DLD1 (cell line): Measurements from ENCODE around the gene FAM107A.

Source experiments
- in situ Hi-C: cut with HindIII; loops from 2 replicates; pipeline ENCODE4 v1.10.0; 2017; ENCODE audit warnings: low sequenced_read_pairs

The FAM107A gene

GRCh38 chr3:58594117-58594516 is 16.9 kb upstream of the FAM107A start:
- in situ Hi-C loops = no loop called here

- in situ Hi-C loops = no loop called here
Measured at GRCh38 chr3:58591517-58592510, 14.6 kb upstream of the FAM107A start.

GRCh38 chr3:58588030-58588614 is 10.9 kb upstream of the FAM107A start:
- in situ Hi-C loops = no loop called here

- in situ Hi-C loops = no loop called here
Measured at GRCh38 chr3:58586776-58587192, 9.6 kb upstream of the FAM107A start.

GRCh38 chr3:58585994-58586393 is 8.8 kb upstream of the FAM107A start:
- in situ Hi-C loops = no loop called here

- in situ Hi-C loops = no loop called here
Measured at GRCh38 chr3:58585005-58585786, 8.0 kb upstream of the FAM107A start.

DNA sequence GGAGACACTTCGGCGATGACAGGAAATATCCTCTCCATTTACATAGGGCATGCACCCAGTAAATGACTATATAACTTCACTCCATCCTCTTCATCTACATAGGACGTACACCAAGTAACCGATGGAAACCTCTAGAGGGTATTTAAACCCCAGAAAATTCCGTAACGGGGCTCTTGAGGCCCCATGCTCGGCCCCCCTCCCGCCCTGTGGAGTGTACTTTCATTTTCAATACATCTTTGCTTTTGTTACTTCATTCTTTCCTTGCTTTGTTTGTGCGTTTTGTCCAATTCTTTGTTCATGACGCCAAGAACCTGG is 7.5 kb upstream of the FAM107A start:
- in situ Hi-C loops = no loop called here

DNA sequence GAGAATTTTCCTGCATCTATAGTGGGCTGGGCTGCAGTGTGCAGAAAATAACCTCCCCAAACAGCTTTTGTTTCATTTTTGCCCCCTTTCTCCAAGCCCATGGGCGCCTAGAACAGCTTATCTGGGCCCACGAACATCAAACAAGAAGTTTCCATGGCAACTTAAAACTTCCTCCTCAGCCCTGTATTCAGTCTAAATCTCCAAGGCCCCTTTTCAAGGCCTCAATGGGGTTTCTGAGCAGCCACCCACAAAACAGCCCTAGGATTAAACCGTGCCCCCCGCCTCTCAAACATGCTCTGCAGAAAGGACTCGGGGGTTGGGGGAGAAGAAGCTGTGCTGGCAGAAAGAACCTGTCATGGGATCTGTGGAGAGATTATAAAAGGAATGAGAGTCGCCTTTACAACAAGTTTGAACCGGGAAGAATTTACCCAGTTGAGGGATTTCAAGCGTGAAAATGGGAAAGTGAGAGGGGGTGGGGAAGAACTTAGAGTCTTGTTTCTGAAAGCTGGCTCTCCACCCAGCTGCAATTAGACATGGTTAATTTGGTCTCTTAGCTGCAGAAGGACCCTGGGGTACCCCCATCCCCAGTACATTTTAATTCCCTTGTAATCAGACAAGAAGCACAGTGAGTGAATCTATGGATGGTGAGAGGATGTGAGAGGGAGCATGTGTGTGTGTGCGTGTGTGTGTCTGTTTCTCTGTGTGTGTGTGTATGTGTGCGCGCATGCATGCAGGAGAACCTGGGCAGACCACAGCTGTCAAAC is 4.3 kb upstream of the FAM107A start:
- in situ Hi-C loops = no loop called here

- in situ Hi-C loops = no loop called here
Measured at GRCh38 chr3:58580826-58581327, 3.7 kb upstream of the FAM107A start.

DNA sequence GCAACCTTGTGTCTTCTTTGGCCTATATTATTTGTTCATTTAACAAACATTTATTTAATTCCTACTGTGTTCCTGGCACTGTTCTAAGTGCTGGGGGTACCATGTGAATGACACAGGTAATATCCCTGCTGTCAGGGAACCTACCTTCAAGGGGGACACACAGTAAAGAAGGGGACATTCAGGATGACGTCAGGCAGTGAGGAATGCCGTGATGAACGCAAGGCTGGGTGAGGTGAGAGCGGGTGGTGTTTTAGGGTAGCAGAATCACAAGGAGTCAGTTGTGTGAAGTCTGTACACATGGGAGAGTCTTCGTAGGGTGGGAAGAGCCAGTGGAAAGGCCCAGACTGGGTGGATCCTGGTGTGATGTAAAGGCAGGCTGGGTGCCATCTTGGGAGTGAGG is 1.7 kb upstream of the FAM107A start:
- in situ Hi-C loops = no loop called here

DNA sequence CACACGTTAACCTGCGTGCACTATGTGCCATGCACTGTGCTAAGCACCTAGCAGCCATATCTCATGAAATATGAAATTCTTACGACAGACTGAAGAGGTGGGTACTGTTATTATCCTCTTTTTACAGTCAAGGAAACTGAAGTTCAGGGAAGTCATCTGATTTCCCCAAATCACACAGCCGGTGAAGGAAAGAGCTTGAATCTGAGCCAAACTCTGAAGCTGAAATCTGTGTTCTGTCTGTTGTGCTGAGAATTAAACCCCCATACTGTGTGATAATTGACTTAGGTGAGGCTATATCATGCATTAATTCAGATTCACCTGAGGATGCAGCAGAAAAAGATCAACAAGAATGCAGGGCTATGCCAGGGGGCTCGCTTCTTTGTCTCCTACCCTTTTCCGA is 475 bp downstream of the FAM107A start:
- in situ Hi-C loops = no loop called here

DNA sequence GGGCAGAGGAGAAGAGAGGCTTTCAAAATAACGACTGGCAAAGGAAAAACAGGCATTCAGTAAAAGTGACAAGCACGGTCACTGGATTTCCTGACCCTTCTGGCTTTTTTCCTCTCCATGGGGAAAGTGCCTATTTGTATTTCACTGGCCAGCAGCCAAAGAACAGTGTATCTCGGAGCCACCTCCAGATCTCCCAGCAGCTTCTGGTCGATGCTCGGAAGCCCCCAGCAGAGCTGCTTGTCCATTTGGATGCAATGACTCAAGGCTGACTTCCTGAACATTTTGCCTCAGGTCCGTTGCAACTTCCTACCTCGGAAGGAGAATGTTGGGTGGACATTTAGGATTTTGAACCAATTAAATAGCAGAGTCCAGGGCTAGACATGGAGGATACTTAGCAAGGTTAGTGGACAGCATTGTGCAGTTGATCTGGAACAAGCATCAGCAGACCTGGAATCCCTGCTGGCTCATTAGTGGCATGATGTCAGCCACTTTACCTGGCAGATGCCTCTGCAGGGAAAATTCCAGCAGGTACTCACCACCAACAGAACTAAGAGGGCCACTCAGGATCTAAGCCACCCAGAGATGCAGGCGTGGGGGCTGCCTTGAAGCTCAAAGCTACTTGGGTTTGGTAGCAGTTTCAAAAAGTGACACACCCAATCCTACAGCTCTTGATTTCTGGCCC is 1.1 kb downstream of the FAM107A start:
- in situ Hi-C loops = no loop called here

GRCh38 chr3:58574682-58575081 is 2.5 kb downstream of the FAM107A start:
- in situ Hi-C loops = no loop called here

DNA sequence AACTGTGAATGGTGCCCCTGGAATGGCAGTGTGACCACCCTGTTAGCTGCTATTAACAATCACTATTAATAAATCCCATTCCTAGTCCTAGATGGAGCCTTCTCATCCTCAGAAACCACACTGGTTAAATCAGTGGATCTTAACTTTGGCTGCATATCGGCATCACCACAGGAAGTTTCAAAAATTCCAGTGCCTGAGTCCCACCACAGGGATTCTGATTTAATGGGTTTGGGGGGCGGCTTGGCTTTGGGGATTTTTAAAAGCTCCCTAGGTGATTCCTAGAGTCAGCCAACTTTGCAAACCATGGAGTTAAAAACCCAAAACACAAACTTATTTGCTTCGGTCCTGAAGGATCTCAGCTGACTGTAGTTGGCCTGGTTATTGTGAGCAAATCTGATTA is 3.1 kb downstream of the FAM107A start:
- in situ Hi-C loops = no loop called here

- in situ Hi-C loops = no loop called here
Measured at GRCh38 chr3:58573640-58574039, 3.6 kb downstream of the FAM107A start.

- in situ Hi-C loops = no loop called here
Measured at GRCh38 chr3:58572634-58573230, 4.5 kb downstream of the FAM107A start.

DNA sequence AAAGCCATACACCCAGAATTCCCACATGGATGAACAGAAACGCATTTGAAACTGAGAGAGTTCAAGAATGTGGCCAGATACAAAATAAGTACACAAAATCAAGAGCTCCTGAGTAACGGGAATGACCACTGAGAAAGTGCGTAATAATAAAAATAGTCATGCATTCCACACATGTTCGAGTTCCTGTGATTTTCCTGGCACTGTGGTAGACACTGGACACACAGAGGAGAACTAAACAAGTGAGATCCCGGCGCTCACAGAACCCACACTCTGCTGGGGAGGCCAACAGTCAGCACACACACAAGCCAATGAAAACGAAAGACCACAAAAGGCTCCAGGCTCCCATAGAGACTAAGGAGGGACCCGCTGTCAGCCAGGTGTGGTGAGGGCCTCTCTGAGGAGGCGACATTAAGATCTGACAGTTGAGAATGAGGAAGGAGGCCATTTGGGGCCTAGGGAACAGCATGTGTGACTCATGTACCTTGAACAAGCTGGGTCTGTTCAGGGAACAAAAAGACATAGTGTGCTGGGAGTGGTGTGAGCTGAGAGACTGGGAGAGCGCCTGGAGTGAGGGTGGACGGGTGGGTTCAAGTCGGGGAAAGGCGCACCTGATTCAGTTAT is 5.1 kb downstream of the FAM107A start:
- in situ Hi-C loops = no loop called here

GRCh38 chr3:58570851-58571250 is 6.3 kb downstream of the FAM107A start:
- in situ Hi-C loops = no loop called here

DNA sequence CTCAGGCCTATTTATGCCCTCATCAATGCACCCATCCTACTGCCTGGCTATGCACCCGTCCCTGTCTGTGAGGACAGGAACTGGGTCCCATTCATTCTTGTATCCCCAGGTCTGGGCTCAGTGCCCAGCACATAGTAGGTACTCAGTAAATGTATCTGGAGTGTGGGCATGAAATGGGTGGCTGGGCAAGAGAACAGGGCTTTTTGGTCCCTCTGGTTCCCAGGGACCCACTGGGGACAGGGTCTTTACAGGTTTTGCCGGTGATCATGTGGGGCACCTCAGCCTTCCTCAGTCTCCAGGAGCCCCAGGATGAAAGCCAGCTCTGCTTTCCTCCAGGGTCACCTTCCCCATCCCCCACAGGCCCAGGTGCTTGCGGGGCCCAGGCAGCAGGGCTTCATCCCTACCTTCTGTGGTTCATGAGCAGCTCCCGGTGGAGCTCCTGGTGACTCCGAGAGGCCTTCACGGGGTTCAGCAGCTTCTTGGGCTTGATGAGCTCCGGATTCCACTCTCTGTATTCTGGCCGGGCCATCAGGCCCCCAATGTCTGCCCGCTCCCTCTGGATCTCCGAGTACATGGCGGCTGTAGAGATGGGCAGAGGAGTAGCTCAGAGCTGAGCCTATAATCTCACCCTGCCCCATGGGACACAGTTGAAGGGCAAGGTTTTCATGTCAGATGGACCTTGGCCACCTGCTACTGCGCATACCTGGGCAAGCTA is 7.7 kb downstream of the FAM107A start:
- in situ Hi-C loops = no loop called here
